Spleen (tissue), 7 donors: ENCODE results near the gene SYPL2.

Source experiments
- POLR2A ChIP-seq, 3 donors: fragments of 450-650 bp; IDR thresholded peaks; one replicate each; pipeline ENCODE4 v1.5.1; 2017; ENCODE audit warnings: antibody characterized with exemption in 3 of 3, mild to moderate bottlenecking in 1 of 3
- POLR2AphosphoS5 ChIP-seq, 3 donors: sonication (generic); formaldehyde crosslinking; IDR thresholded peaks; one replicate each; pipeline ENCODE4 v1.5.1; 2017; ENCODE audit warnings: antibody characterized with exemption in 3 of 3
- TF ChIP-seq, protein P1 (sequence below), 11 experiments: fragments of 200-600 bp in 7 of 11; fragments of 450-650 bp in 4 of 11; sonication (generic) in 4 of 11; IDR thresholded peaks in 8 of 11; conservative IDR thresholded peaks in 3 of 11; 1 replicate in 7 of 11; 2 replicates in 4 of 11; pipeline versions ENCODE4 v1.4.0 to v1.8.0; 2016 to 2021; ENCODE audit warnings: antibody characterized with exemption in 11 of 11, inconsistent platforms in 4 of 11, mild to moderate bottlenecking in 1 of 11
- donor health status: DM: no; HTN: no; CAD: no; lungs with moderate emphysema.
- donor health status: DM: no; HTN: no; CAD: no.
- donor health status: DM: no; HTN: no; CAD: no.

DNA sequence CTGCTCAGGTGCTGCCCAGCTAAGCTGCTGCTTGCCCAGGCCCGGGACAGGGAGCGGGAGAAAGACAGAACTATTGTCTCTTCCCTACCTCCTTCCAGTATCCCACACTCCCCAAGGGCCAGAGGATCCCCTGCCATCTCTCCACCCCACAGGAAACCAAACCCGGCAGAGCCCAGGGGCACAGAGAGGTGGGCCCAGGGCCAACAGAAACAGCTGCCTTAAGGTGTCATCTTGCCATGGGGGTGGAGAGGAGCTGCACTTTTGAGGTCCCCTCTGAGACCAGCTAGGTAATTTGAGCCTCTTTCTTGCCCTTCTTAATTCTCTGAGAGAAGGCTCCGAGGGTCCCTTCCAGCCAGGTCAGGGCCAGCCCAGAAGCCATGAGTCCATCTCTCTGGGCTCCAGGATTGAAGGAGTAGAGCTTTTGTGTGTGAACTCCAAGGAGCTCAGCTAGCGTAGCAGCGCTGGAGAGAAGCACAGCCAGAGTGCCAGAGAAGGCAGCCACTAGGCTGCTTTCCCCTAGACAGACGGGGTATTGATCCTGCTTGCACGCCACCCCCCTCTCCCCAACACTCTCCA lies 63.6 kb downstream of the SYPL2 start:
- TF ChIP-seq POLR2A (IDR thresholded peaks at IDR 0.05) (no peak), POLR2AphosphoS5 (IDR thresholded peaks at IDR 0.05) (no peak)
- TF ChIP-seq, protein P1, sequence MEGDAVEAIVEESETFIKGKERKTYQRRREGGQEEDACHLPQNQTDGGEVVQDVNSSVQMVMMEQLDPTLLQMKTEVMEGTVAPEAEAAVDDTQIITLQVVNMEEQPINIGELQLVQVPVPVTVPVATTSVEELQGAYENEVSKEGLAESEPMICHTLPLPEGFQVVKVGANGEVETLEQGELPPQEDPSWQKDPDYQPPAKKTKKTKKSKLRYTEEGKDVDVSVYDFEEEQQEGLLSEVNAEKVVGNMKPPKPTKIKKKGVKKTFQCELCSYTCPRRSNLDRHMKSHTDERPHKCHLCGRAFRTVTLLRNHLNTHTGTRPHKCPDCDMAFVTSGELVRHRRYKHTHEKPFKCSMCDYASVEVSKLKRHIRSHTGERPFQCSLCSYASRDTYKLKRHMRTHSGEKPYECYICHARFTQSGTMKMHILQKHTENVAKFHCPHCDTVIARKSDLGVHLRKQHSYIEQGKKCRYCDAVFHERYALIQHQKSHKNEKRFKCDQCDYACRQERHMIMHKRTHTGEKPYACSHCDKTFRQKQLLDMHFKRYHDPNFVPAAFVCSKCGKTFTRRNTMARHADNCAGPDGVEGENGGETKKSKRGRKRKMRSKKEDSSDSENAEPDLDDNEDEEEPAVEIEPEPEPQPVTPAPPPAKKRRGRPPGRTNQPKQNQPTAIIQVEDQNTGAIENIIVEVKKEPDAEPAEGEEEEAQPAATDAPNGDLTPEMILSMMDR (IDR thresholded peaks at IDR 0.05 in 8 of 11, conservative IDR thresholded peaks at IDR 0.05 in 3 of 11) = no peak
